ENCODE measurements around the gene SORCS3.

Gene SORCS3

DNA sequence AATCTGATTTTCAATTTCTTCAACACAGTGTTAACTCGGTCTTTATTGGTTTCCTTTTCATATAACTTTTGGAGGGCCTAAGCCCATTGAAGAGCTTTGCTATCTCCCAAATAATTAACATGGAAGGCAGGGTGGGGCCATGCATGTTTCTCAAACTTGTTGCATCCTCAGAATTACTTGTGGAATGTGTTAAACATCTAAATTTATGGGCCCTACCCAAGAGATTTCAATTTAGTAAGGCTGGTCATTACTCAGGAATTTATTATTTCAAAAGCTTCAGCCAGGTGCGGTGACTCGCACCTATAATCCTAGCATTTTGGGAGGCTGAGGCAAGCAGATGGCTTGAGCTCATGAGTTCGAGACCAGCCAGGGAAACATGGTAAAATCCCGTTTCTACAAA, 208.9 kb downstream of the SORCS3 start:
- DNase-seq (ENCODE audit: low read depth): no peak
- TF ChIP-seq CTCF (conservative IDR thresholded peaks at IDR 0.05; ENCODE audit: low read depth, low read length): no peak
- H3K4me3 ChIP-seq (ENCODE audit: low read depth, low read length): no peak overlapping the region

DNA sequence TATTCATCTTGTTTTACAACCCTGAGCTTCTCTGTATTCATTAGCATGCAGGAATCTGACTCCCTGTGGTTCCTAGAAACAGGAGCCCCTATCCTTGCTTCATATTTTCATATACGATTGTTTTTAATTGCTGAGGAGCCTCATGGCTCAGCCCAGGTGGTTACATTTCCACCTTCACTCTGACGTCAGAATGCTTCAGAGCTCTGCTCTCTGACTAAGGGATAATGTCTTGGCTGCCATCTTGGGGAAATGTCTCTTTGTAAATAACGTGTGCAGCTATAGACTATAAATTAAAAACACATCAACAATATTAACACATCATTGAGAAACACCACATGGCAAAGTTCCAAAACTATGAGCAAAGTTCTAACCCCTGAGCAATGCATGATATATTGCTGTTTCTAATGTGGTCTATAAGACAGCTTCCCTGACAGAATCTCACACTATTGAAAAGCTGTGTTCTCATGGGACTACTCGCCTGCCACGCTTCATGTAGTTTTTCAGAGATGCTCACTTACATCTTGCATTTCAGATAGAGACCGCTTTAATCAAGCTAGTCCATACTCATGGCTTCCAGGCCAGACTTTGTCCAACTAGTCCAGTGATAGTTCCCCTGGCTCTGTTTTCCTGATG, 227.0 kb downstream of the SORCS3 start:
- DNase-seq (ENCODE audit: low read depth): no peak
- no peak overlapping the region for H3K4me3 ChIP-seq (ENCODE audit: low read depth, low read length)
- no peak for TF ChIP-seq CTCF (conservative IDR thresholded peaks at IDR 0.05; ENCODE audit: low read depth, low read length)

DNA sequence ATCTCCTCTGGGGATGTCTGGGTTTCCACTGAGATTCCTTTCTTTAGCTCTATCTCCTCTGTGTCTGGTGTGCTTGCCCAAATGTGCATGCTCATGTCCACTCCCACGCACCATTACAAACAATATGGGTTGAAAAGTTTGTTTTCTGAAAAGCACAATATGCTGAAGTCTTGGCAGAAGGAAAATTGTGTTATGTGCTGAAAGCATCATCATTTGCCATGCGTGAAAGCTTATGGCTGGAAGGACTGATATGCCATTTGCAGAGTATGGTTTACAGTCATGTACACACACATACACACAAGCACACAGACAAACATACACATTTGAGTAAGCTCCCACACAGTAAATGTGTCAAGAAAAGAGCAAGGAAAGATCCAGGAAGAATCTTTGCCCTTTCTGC, 231.6 kb downstream of the SORCS3 start:
- DNase-seq (ENCODE audit: low read depth): no peak
- no peak overlapping the region for H3K4me3 ChIP-seq (ENCODE audit: low read depth, low read length)
- no peak for TF ChIP-seq CTCF (conservative IDR thresholded peaks at IDR 0.05; ENCODE audit: low read depth, low read length)

DNA sequence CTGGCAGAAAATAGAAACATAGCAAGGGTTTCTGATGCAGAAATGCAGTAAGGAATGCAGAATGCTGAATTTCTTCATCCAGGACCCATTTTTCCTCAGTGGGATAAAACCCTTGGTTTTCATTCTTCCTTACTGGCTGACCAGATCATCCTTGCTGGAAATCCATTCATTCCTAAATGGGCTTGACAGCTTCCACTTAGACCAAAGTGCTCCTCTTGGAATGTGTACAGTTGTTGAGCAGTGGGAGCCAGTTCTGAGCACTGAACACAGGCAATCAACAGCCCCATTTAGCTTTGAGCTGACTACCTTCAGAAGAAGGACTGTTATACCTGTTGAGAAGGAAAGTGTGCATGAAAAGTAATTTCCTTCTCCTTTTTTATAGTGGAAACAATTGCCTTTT, 232.1 kb downstream of the SORCS3 start:
- no peak for DNase-seq (ENCODE audit: low read depth)
- no peak overlapping the region for H3K4me3 ChIP-seq (ENCODE audit: low read depth, low read length)

GRCh38 chr10:104875561-104875960, 234.5 kb downstream of the SORCS3 start:
- H3K4me3 ChIP-seq (ENCODE audit: low read depth, low read length): no peak overlapping the region
- TF ChIP-seq CTCF (conservative IDR thresholded peaks at IDR 0.05; ENCODE audit: low read depth, low read length): no peak
- DNase-seq (ENCODE audit: low read depth): no peak

More for the DNA sequence above, 232.1 kb downstream of the SORCS3 start:
- no peak for TF ChIP-seq CTCF (conservative IDR thresholded peaks at IDR 0.05; ENCODE audit: low read depth, low read length)

- DNase-seq (ENCODE audit: low read depth): no peak
- no peak overlapping the region for H3K4me3 ChIP-seq (ENCODE audit: low read depth, low read length)
- no peak for TF ChIP-seq CTCF (conservative IDR thresholded peaks at IDR 0.05; ENCODE audit: low read depth, low read length)
These were observed 239.7 kb downstream of the SORCS3 start for GRCh38 chr10:104880624-104881398.

- DNase-seq (ENCODE audit: low read depth): no peak
- H3K4me3 ChIP-seq (ENCODE audit: low read depth, low read length): no peak overlapping the region
- no peak for TF ChIP-seq CTCF (conservative IDR thresholded peaks at IDR 0.05; ENCODE audit: low read depth, low read length)
These were observed 240.7 kb downstream of the SORCS3 start for GRCh38 chr10:104881740-104882139.
